PFSK-1 (cell line): ENCODE results near the gene LUZP2.

Experiments
- FOXP2 ChIP-seq: optimal IDR thresholded peaks from 2 replicates; pipeline ENCODE3; 2011; ENCODE audit warnings: borderline replicate concordance, control low read depth, inconsistent platforms; ENCODE audit not compliant: insufficient read depth; ENCODE audit errors: extremely low read length, extremely low read depth
- POLR2AphosphoS5 ChIP-seq: IDR thresholded peaks from 2 replicates; pipeline ENCODE4 v1.6.1; 2012; ENCODE audit warnings: low read depth, mild to moderate bottlenecking, control low read depth, low read length, moderate library complexity
- REST ChIP-seq, 2 experiments: IDR thresholded peaks; 2 replicates each; pipeline versions ENCODE4 v1.6.1 to v1.8.0; 2011 to 2012; ENCODE audit warnings: low read depth in 2 of 2, low read length in 2 of 2, control low read depth in 1 of 2, inconsistent platforms in 1 of 2, mild to moderate bottlenecking in 1 of 2, moderate library complexity in 1 of 2; ENCODE audit not compliant: insufficient read depth in 1 of 2
- SIN3A ChIP-seq: IDR thresholded peaks from 2 replicates; pipeline ENCODE4 v1.6.1; 2012; ENCODE audit warnings: mild to moderate bottlenecking, low read length, moderate library complexity, borderline replicate concordance; ENCODE audit not compliant: insufficient read depth
- TAF1 ChIP-seq: IDR thresholded peaks from 2 replicates; pipeline ENCODE4 v1.6.1; 2012; ENCODE audit warnings: low read length, control low read depth, borderline replicate concordance; ENCODE audit not compliant: insufficient read depth

Gene LUZP2

GRCh38 chr11:24963852-24964251 is 467.0 kb downstream of the LUZP2 start:
- no peak for TF ChIP-seq SIN3A

GRCh38 chr11:24965748-24966147 is 468.9 kb downstream of the LUZP2 start:
- TF ChIP-seq REST (IDR thresholded peaks at IDR 0.05; ENCODE audit: insufficient read depth in 1 of 2, low read depth in 2 of 2, low read length in 2 of 2) (no peak), TAF1 (no peak), SIN3A (no peak), POLR2AphosphoS5 (no peak), FOXP2 (no peak)

- TF ChIP-seq SIN3A (no peak), REST (IDR thresholded peaks at IDR 0.05; ENCODE audit: insufficient read depth in 1 of 2, low read depth in 2 of 2, low read length in 2 of 2) (no peak), POLR2AphosphoS5 (no peak), FOXP2 (no peak), TAF1 (no peak)
Measured at GRCh38 chr11:25037431-25037830, 540.6 kb downstream of the LUZP2 start.

GRCh38 chr11:25038131-25038530 is 541.3 kb downstream of the LUZP2 start:
- TF ChIP-seq SIN3A (no peak), FOXP2 (no peak), TAF1 (no peak)

- TF ChIP-seq SIN3A = no peak
- no peak for TF ChIP-seq REST (IDR thresholded peaks at IDR 0.05; ENCODE audit: insufficient read depth in 1 of 2, low read depth in 2 of 2, low read length in 2 of 2)
- no peak for TF ChIP-seq POLR2AphosphoS5
- no peak for TF ChIP-seq FOXP2
- no peak for TF ChIP-seq TAF1
Measured at GRCh38 chr11:25039165-25039564, 542.3 kb downstream of the LUZP2 start.

- TF ChIP-seq REST (IDR thresholded peaks at IDR 0.05; ENCODE audit: insufficient read depth in 1 of 2, low read depth in 2 of 2, low read length in 2 of 2) = no peak
- TF ChIP-seq TAF1 = no peak
- TF ChIP-seq FOXP2 = no peak
- TF ChIP-seq POLR2AphosphoS5 = no peak
- TF ChIP-seq SIN3A = no peak
Measured at GRCh38 chr11:25048632-25049031, 551.8 kb downstream of the LUZP2 start.
